Iris pigment epithelial cell (primary cell): ENCODE measurements around the gene JADE2.
A peak's percentile ranks its signal among the peaks of the same experiment; 100 is the strongest.

Experiments used
- DNase-seq: peaks from one replicate; pipeline ENCODE4 v3.0.0-alpha.2; 2011; ENCODE audit warnings: low read depth

JADE2 gene

DNA sequence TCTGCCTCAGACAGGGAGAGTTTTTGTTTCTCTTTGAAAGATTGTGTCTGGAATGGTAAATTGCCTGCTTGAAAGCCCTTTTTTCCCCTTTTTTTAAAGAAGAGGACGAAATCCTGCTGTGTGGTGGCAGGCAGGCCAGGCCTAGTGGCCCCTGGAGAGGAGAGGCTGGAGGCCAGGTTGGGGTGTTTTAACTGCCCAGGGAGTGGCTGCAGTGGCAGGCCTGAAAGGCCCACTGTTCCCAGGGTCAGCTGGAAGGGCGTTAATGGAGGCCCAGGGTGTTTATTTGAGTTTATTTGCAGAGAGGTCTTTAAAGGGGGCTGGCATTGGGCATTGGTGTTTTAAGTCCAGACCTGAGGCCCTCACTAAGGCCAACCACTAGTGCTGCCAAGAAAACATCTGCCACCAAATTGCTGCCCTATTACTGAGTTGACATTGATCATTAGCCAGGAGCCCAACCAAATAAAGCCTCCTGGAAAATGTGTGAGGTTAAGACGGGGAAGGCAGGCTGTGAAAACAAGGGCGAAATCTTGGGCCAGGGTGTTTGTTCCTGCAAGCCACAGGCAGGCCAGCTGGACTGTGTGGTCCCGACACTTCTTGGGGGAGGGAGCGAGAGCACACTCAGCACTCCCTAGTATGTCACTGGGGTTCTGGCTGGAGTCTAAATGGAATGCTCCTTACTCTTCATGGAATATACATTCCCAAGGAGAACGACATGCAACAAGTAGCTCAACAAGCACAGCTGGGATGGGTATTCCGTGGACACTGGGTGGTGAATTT is 5.0 kb downstream of the JADE2 start:
- DNase-seq, result no peak

DNA sequence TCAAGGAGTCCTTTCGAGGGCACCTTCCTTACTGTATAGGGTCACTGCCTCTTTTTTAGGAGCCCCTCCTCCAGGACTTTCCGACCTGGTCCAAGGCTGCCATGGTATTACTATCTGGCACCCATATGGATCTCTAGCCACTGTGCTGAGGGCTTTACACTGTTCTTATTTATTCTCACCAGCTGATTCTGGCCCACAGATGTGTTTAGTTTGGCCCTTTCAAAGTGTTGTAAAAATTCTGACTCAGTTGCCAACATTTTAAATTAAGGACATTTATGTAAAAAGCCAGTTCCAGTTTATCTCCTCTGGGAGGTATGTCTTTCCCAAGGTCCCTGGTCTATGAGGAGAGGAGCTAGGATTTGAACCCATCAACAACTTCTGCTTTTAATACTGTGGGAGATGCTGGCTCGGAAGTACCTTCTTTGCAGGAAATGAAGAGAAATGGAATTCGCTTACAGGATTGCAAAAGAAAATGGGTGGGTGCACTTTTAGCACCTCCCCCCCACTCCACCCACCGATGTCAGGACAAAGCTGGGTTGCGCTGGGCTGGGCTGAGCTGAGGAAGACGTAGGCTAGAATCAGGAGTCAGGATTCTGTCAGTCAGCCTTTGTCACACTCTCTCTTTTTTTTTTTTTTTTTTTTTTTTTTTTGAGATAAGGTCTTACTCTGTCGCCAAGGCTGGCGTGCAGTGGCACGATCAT is 7.8 kb downstream of the JADE2 start:
- DNase-seq, result no peak

DNA sequence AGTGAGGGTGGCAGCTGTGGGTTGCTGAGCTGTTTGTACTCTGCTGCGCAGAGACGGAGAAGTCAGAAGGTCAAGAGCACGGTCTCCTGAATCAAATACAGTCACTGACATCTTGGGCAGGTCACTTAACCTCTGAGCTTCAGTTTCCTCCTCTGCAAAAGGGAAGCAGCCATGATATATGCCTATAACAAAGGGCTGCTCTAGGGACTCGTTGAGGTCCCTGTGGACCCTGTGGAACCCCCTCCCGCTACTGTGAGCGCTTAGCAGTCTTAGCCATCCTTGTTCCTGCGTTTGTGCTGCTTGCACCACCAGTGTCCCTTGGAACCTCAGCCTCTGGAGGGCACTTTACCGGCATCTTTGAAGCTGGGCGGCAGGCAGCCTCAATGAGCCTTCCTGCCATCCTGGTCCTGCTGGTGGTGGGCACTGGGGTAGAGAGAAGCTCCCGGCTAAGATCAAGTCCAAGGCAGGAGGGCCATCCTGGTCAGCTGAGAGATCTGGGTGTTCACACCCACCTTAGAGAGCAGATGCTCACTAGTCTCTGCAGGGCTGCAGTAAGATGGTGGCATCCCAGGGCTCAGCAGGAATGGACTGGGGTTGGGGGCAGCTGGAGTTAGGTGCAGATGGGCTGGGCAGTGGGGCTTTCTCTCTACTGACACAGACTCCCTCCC is 8.7 kb downstream of the JADE2 start:
- DNase-seq, result no peak

DNA sequence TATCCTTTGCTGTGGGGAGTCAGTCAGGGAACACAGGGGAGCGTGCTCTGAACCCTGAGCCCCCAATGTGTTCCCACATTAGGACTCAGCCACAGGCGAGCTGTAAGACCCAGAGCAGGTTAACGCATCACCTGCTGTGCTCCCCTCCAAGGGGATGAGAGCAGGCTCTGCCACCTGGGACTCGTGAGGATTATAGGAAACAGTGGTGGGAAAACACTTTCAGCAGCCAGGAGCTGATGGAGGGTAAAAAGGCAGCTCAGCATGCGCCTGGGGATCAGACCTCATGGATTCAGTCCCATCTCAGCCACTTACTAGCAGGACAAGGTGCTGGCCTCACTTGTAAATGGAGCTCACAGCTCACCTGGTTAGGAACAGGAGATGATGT is 9.2 kb downstream of the JADE2 start:
- no peak for DNase-seq

DNA sequence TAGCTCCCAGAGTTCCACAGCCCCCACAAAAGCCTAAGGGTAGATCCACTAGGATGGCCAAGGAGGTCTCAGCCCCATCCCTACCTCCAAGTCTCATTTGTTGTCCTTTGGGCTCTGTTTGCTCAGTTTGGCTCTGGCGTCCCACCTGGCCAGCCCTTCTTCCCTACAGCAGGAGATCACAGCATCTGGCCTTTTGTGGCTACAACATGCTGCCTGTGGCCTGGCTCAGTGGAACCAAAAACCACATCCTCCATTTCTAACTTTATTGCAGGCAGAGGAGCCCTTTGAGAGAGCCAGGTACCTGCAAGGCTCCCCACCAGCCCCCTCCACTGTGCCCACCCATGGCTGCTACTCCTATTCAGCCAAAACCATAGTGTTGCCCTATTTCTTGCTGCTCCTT is 11.4 kb downstream of the JADE2 start:
- DNase-seq, result no peak

DNA sequence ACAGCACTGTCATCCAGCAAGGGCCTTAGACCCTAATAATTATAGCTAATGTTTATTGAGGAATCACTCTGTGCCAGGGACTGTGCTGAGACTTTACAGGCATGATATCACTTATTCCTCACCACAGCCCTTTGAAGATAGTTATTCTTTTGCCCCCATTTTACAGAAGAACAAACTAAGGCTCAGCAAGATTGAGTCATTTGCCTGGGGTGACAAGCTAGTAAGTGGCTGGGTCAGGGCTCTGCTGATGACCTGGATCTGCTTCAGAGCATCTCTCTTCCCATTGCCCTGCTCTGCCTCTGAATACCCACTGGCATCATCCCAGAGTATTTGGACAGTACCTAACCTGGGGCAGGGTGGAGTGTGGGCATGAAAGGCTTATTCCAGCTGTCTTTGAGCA is 11.8 kb downstream of the JADE2 start:
- no peak for DNase-seq

DNA sequence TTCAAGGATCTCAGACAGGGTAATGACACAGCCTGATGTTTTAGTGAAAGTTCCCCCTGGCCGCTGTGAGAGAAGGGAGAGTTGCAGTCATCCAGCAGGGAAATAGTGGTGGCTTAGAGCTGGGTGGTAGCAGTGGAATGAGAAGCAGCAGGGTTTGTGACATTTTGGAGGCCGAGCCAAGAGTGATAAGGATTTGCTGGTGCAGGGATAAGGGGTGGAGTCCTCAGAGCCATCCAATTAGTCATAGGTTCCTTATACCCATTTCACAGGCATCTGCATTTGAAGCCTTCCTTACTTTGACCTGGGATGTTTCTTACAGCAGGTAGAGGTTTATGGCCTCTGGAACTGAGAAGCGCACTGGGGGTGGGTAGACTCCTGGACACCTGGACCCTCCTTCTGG is 12.8 kb downstream of the JADE2 start:
- no peak for DNase-seq

DNA sequence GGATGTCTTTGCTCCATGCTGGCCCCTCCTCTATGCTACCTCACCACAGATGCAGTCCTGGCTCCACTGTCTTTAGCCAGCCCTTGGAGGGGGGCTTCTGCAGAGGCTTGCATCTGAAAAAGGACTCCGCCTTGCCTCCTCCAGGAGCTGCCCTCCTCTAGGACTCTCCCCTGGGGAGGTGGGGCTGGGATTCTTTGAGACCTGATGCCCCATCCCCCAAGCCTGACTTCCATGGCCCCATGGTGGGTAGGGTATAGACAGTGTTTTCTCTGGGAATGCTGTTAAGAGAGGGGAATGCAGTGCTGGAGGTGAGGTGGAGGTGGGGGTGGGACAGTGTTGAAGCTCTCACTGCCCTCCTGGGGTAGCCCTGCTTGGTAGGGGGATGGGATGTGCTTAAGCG is 14.3 kb downstream of the JADE2 start:
- DNase-seq, result no peak

DNA sequence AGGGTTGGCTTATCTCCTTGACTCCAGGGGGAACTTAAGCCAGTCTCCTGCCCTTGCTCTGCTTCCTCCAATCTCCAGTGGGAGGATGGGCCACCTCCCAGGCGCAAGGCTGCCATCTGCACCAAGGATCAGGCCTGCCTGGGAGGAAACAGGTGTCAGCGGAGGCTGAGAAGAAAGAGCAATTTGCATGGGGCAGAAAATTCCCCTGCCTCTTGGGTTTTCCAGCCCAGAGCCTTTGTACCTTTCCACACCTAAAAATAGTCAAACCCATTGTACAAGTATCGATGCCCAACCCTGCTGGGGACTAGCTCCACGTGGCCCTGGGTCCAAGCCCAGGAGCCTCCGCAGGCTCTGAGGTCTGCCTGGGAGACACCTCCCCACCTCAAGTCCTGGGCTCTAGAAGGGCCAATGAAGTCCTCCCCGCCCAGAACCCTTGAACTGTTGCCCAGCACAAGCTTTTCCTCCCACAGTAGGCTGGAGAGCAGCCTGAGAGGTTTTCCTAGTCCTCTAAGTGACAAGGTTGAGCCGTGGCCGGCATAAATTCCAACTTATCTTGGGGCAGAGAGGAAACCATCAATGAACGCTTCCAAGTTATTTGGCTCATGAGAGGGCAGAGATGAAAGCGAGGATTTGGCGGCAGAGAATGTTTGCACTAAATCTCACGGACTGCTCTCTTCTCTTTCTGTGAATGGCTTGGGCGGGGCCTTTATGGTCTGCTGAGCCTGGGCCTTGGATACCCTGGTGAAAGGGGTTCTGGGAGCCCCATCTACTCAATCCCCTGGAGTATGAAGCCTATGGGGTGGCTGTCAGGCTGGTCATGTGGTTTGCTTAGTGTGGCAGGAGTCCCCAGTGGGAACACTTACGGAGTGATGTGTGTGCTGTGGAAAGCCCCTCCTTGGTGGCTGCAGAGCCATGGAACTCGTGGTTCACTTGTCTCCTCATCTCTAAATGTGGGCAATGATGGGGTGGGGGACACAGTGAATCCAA is 15.6 kb downstream of the JADE2 start:
- no peak for DNase-seq

DNA sequence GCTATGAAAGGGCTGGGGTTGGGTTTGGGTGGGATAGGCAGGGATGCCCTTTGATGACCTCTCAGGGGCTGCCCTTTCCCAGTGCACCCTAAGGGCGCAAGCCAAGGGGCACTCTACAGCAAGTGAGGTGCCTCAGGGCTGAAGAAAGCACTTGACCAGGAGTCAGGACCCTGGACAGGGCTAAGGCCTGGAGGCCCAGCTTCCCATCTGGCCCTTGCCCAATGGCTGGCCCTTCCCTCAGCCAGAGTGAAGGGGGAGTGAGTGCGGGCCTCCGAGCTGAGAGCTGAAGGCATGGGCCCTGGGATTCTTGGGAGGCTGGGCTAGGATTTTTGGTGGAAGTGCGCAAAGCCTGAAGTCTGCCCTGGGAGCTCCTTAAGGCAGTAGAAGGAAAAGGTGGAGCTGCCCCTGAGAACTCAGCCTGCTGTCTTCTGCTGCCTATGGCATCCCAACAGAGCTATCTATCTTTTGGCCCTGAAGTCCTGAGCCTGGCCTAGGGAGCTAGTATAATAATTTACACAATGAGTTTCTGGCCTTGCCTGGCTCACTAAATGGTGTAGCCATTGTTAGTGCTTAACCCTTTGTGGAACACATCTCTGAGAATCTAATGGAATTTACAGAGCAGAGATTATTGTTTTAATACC is 16.4 kb downstream of the JADE2 start:
- DNase-seq, result peak; percentile 45

DNA sequence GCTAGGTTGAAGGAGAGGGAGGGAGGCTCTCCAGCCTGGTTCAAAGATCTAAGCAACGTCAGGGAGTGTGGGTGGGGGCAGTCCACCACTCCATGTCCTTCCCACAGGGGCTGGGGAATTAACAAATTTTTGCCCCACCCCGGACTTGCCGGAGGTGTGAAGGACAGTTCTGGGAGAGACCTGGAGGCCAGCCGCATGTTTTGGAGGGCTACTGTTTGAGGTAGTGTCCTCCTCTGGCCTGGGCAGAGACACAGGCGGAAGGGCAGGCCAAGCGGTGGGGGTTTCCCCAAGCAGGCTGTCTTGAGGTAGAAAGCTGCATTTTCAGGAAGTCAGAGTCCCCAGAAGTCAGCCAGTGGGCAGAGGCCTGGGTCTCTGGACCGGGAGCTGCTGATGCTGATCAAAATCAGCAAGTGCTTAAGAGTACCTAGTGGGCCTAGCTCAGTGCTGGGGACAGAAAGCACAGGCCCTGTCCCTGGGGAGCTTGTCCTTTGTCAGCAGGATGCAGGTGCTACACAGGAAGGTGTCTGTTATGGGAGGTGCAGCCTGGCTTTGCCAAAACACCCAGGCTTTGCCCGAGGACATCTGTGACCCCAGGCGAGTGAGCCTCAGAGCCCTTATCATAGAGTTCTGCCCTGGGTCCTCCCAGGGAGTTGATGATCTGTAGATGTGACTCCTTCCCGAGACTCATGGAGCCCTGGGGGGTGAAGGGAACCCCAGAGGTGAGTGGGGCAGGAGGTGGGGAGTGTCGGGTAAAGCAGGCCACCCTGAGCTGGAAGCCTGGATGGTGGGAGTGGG is 18.5 kb downstream of the JADE2 start:
- no peak for DNase-seq

DNA sequence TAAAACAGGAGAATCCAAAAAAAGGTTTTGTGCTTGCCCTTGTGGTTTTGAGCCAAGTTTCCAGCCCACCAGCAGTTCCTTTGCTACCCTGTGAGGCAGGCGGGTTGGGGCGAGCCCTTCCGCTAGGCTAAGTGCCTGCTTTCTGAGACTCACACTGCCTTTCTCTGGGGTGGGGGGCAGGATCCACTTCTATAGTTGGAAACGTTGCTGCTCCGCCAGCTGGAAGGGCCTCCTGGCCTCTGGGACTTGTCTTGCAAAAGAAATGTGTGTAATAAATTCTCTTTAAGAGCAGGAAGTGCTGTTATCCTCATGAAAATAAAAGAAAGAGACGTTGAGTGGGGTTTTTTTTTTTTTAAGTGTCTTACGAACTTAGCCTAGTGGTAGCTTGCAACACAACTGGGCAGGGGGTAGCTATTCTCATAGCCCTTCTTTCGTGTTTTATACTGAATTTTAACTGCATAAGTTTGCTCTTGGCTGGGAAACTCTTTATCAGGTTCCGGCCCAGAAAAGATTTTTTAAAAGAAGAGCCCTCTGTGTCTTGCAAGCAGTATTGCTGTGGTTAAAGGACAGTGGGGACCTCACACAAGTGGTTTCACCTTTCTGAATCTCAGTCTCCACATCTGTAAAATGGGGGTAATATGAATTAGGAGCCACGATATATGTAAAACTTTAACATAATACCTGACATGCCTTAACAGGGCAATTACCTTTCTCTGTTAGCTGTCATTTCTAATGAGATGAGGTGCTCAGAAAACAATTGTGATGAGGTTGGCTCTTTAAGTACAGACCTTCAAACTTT is 19.8 kb downstream of the JADE2 start:
- DNase-seq, result no peak

DNA sequence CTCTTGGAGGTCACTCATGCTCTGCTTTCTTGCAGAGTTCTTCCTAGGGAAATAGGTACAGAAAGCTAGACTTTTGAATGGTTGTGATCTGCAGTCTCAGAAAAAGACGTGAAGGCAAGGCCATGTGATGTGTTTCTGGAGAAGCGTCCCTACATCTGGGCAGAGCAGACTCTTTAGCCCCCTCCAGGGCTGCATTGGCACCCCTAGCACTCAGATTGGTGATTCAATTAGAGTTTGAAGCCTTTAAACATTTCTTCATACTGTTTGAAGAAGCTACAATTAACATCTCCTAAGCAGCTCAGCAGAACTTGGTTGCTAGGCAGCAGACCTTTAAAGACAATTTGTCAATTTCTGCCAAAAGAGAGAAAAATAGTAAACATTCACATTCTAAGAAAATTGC is 21.6 kb downstream of the JADE2 start:
- DNase-seq, result no peak

DNA sequence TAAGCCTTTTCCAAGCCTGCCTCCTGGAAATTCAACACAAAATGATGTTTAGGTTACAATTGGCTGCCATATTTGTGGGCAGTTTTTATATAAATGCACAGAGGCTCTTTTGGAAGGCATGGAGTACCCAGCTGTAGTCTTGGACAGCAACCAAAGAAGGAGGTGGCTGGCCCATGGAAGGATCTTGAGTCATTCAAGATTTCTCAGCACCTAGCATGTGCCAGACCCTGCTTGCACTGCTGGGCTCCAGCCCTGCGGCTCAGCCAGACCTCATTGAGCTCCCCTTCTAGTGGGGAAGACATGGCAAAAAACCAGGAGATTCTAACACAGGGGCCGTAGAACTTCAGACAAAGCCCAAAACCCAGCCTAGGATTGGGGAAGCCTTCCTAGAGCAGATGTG is 22.1 kb downstream of the JADE2 start:
- DNase-seq, result peak; percentile 80

DNA sequence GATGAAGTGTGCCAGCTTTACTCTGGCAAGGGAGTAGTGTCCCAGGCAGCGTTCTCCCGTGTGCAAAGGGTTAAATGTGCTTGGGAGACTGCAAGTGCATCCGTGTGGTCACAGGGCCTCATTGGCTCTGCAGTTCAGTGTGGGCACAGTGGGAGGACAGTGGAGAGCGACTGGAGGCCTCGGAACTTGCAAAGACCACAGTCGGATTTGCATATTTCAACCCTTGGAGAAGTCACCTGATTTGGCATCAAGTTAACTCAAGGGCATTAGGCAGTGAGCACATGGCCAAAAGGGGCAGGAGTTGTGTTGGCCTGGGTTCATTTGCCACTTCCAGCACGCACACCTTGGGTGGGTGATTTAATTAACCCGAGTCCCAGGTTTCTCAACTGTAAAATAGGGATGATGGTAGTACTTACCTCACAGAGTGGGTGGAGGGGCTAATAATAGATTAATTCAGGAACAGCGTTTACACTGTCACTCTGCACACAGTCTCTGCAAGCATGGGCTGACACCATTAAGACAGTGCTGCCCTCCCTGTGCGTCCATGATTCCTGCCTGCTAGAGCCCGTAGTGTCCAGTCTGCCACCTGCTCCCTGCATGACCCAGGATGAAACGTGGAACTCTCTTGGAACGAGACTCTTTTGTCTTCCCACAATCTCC is 22.7 kb downstream of the JADE2 start:
- DNase-seq, result no peak

DNA sequence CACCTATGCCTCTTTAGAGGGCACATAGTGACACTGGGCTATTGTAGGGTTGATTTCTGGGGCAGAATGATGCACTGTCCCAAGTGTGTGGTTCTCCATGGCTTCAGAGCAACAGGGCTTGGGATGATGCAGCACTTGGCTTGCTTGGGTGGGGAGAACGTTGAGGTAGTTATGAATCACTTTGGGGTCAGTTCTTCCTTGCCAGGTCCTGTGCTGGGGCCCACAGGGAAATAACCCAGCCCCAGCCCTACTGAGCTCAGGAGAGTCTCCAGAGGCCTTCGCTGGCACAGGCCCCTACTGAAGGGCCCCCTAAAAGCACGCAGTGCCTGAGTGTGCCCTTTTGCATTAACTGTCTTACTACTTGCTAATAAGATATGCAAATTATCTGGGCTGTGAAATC is 24.2 kb downstream of the JADE2 start:
- peak; percentile 75 for DNase-seq

DNA sequence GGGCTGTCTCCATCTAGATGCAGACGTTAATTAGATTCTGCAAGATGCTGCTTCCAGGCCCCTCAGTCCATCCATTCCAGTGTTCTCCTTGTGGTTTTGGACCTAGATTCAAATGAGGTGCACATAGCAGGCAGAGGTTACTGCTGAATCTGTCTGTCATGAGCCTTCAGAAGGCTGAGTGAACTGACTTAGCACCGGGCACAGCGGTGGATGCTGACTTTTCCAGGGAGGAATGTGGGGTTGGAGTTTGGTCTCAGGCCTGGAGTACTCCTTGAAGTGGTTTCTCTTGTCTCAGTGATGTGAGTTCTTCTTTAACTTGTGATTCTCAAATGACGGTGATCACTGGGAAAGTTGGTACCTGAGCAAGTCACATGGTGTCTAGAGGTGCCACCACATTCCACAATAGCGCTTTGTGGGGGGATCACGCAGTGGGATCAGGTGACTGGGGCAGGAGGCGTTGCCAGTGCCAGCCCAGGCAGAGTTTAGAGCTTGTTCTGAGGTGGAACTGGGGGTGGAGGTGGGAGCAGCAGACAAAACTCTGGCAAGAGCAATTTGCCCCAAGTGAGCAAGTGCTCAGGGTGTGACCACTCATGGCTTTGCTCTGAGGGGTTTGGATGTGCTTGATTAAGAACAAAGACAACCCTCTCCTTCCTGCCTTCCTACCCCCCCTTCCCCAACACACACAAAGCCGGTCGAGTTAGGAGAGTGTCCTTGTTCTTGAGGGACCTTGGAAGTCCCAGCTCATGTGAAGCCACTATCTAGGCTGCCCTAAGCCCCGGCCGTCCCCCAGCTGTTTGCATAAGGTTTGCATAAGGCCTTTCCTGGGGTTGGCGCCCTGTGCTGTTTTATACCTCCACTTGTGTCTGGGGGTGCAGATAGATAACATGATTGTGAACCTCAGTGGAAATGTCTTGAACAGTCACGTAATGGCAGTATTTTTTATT is 25.1 kb downstream of the JADE2 start:
- DNase-seq, result peak; percentile 30

DNA sequence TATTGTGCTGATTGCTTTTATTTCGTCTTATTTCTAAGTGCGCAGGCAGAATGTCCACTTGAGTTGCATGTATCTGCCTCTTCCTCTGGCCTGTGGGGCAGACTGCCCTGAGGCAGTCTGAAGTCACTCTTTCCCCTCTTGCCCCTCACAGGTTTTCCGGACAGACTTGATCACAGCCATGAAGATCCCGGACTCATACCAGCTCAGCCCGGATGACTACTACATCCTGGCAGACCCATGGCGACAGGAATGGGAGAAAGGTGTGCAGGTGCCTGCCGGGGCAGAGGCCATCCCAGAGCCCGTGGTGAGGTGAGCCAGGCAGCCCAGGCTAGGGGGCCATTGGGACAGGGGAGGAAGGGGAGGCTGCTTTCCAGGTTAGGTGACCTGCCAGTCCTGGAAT is 26.4 kb downstream of the JADE2 start:
- DNase-seq, result no peak
